A673 (cell line): Measurements from ENCODE around the gene MAP7D3. TPM values are rescaled to one million over a fixed set of nuclear protein-coding genes. Genes with fewer than 3 reads are reported as not detected.
"Not testable (repeated sequence)": the region's sequence is repeated elsewhere in the genome, so short reads cannot be mapped to it uniquely, and the experiment has no call there.

Experiments used
- BruUV-seq: library from RNA; stranded (reverse); fragments of 400-500 nt; replicated peaks from 2 replicates; lab custom pipeline; 2021; lab: Mats Ljungman, UMichigan
- CTCF ChIA-PET: fragments of 300-600 bp; sonication (Branson Sonifier 250); formaldehyde crosslinking; loops from one replicate; lab custom pipeline; 2022; ENCODE audit warnings: antibody characterized with exemption; lab: Charles Lee
- POLR2A ChIA-PET: fragments of 300-600 bp; sonication (Branson Sonifier 250); formaldehyde crosslinking; loops from one replicate; lab custom pipeline; 2022; ENCODE audit warnings: antibody characterized with exemption; ENCODE audit not compliant: low non-redundant PET; lab: Charles Lee
- DNase-seq: peaks from one replicate; pipeline ENCODE4 v3.0.0-alpha.2; 2015; ENCODE audit warnings: low spot score
- H3K27ac ChIP-seq: fragments of 200-600 bp; sonication (generic); 2 replicates; pipeline ENCODE4 v1.5.1; 2016; ENCODE audit warnings: mixed run types, low read depth, mild to moderate bottlenecking, mixed read lengths, antibody characterized with exemption, low read length; ENCODE audit not compliant: poor library complexity, severe bottlenecking
- H3K27me3 ChIP-seq: fragments of 200-600 bp; sonication (generic); replicated peaks from 2 replicates; pipeline ENCODE4 v1.6.1; 2017; ENCODE audit warnings: mixed run types, low read depth, mild to moderate bottlenecking, mixed read lengths, antibody characterized with exemption, low read length; ENCODE audit not compliant: insufficient read depth, poor library complexity
- H3K36me3 ChIP-seq: fragments of 200-600 bp; sonication (generic); 2 replicates; pipeline ENCODE4 v1.6.1; 2016; ENCODE audit warnings: mixed run types, mild to moderate bottlenecking, mixed read lengths, antibody characterized with exemption, low read length; ENCODE audit not compliant: insufficient read depth, poor library complexity, severe bottlenecking
- H3K4me1 ChIP-seq: fragments of 200-600 bp; sonication (generic); 2 replicates; pipeline ENCODE4 v1.6.1; 2017; ENCODE audit warnings: mixed run types, mild to moderate bottlenecking, mixed read lengths, antibody characterized with exemption, low read length; ENCODE audit not compliant: insufficient read depth, poor library complexity, severe bottlenecking
- H3K4me3 ChIP-seq: fragments of 200-600 bp; sonication (generic); 2 replicates; pipeline ENCODE4 v1.5.1; 2016; ENCODE audit warnings: low read depth, mixed run types, mild to moderate bottlenecking, mixed read lengths, low read length; ENCODE audit not compliant: poor library complexity, severe bottlenecking
- H3K9me3 ChIP-seq: fragments of 200-600 bp; sonication (generic); 2 replicates; pipeline ENCODE4 v1.6.1; 2016; ENCODE audit warnings: mixed run types, low read depth, mild to moderate bottlenecking, mixed read lengths, antibody characterized with exemption, low read length; ENCODE audit not compliant: poor library complexity, severe bottlenecking
- EZH2 ChIP-seq: fragments of 200-600 bp; sonication (generic); IDR thresholded peaks from 2 replicates; pipeline ENCODE4 v1.6.1; 2017; ENCODE audit warnings: borderline replicate concordance, low read depth, mild to moderate bottlenecking, mixed read lengths, antibody characterized with exemption, low read length; ENCODE audit not compliant: poor library complexity, severe bottlenecking
- intact Hi-C: fragments of 100-400 bp; cut with micrococcal nuclease; formaldehyde crosslinking; loops from one replicate; pipeline ENCODE4 v1.10.0; 2022; ENCODE audit not compliant: unreplicated experiment
- total RNA-seq: library from RNA; stranded (reverse); gene quantifications from 2 replicates; pipeline ENCODE4 v1.2.3, GENCODE V29; 2021
- TF ChIP-seq, protein P1 (sequence below): fragments of 300-800, 200-600 bp; sonication (generic); conservative IDR thresholded peaks from 2 replicates; pipeline ENCODE4 v1.5.1; 2017; ENCODE audit warnings: low read depth, mild to moderate bottlenecking, antibody characterized with exemption, low read length, moderate library complexity, mixed read lengths

MAP7D3 gene
- total RNA-seq, 1 experiment from 2014 or later, result 12.9 TPM

GRCh38 chrX:136292656-136293055 lies 41.5 kb upstream of the MAP7D3 start:
- H3K4me1 ChIP-seq, result no peaks in the 10 kb centered on the region
- no peaks in the 10 kb centered on the region for H3K36me3 ChIP-seq
- TF ChIP-seq, protein P1, sequence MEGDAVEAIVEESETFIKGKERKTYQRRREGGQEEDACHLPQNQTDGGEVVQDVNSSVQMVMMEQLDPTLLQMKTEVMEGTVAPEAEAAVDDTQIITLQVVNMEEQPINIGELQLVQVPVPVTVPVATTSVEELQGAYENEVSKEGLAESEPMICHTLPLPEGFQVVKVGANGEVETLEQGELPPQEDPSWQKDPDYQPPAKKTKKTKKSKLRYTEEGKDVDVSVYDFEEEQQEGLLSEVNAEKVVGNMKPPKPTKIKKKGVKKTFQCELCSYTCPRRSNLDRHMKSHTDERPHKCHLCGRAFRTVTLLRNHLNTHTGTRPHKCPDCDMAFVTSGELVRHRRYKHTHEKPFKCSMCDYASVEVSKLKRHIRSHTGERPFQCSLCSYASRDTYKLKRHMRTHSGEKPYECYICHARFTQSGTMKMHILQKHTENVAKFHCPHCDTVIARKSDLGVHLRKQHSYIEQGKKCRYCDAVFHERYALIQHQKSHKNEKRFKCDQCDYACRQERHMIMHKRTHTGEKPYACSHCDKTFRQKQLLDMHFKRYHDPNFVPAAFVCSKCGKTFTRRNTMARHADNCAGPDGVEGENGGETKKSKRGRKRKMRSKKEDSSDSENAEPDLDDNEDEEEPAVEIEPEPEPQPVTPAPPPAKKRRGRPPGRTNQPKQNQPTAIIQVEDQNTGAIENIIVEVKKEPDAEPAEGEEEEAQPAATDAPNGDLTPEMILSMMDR, result no peak
- no peaks in the 10 kb centered on the region for H3K9me3 ChIP-seq
- intact Hi-C loops, result no loop called here
- no TSS peak for BruUV-seq
- no peak overlapping the region for H3K27ac ChIP-seq
- no peak for DNase-seq
- H3K4me3 ChIP-seq, result no peak overlapping the region
- POLR2A ChIA-PET, result no interaction called here
- peaks cover 4% of the 10 kb centered on the region for H3K27me3 ChIP-seq
- CTCF ChIA-PET, result no interaction called here

DNA sequence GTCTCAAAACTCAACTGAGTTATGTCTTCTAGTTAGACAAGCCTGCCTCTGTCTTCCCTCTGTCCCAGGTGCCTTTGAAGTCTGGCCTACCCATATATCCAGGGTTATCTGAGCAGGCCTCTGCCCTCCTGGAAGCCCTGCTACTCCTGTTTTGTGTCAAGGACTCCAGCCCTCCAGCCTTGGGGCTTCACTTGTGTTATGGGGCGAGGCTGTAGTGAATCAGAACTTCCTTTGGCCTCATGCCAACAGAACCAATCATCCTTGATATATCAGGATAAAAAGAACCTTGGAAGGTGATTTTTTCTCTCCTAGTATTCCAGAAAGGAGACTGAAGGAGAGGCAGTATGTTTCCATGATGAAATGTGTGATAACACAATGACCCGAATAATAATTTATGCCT lies 40.6 kb upstream of the MAP7D3 start:
- ChIA-PET CTCF (no interaction called here), POLR2A (no interaction called here)
- Histone ChIP-seq H3K9me3 (no peaks in the 10 kb centered on the region), H3K4me3 (no peak overlapping the region), H3K27ac (no peak overlapping the region), H3K4me1 (no peaks in the 10 kb centered on the region), H3K36me3 (no peaks in the 10 kb centered on the region), H3K27me3 (peaks cover 4% of the 10 kb centered on the region)
- DNase-seq, result no peak
- intact Hi-C loops, result no loop called here
- no TSS peak for BruUV-seq
- no peak for TF ChIP-seq EZH2
- TF ChIP-seq, protein P1, result no peak

- POLR2A ChIA-PET, H3K4me3 ChIP-seq, intact Hi-C loops, DNase-seq, BruUV-seq, H3K36me3 ChIP-seq, H3K27me3 ChIP-seq, H3K9me3 ChIP-seq, H3K27ac ChIP-seq, H3K4me1 ChIP-seq: not testable (repeated sequence)
- CTCF ChIA-PET, result interaction anchor here (0.9 kb wide), 1 partner anchor 18 kb away, joined by 3 read pairs; no protein-coding TSS in a partner anchor
These were observed 35.2 kb upstream of the MAP7D3 start for GRCh38 chrX:136286375-136286774.

DNA sequence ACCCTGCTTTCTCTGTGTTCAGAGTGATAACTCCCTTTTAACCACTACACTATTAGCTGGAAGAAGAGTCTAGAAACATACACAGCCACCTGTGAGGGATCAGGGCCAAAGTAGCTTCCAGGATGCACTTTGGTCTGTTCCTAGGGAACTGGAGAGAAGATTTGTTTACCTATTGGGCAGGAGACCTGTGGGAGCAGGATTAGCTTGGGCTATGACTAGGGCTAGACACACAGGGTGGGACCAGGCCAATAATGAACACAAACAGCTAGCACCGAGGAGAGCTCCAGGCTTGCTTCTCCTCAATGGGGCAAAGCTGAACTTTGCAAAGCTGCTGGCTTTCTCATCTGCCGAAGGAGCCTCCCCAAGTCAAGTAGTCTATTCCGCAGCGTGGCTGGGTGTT lies 24.4 kb upstream of the MAP7D3 start:
- ChIA-PET POLR2A (no interaction called here), CTCF (no interaction called here)
- DNase-seq, result no peak
- Histone ChIP-seq H3K9me3 (no peaks in the 10 kb centered on the region), H3K27ac (no peak overlapping the region), H3K4me3 (no peak overlapping the region), H3K27me3 (no peaks in the 10 kb centered on the region), H3K36me3 (no peaks in the 10 kb centered on the region), H3K4me1 (no peaks in the 10 kb centered on the region)
- no peak for TF ChIP-seq EZH2
- TF ChIP-seq, protein P1, result no peak
- no TSS peak for BruUV-seq
- intact Hi-C loops, result no loop called here
